Liver (tissue), 9 donors: ENCODE results near the gene KCNK13. TPM values are rescaled to one million over a fixed set of nuclear protein-coding genes. Genes with fewer than 3 reads are reported as not detected.

Source experiments
- DNase-seq: peaks from one replicate; pipeline ENCODE4 v3.0.0-alpha.2; 2017; ENCODE audit warnings: low spot score
- H3K27ac ChIP-seq, 2 donors: one replicate each; pipeline ENCODE4 v1.7.0; 2013; ENCODE audit warnings: inconsistent platforms in 2 of 2, low read length in 2 of 2, control low read depth in 1 of 2, low read depth in 1 of 2, mild to moderate bottlenecking in 1 of 2
- H3K27me3 ChIP-seq, 4 donors: one replicate each; pipeline versions ENCODE4 v1.6.1 to v1.7.0; 2013; ENCODE audit warnings: low read length in 3 of 4, inconsistent platforms in 1 of 4, mild to moderate bottlenecking in 1 of 4, moderate library complexity in 1 of 4; ENCODE audit not compliant: control insufficient read depth in 4 of 4, insufficient read depth in 4 of 4
- H3K36me3 ChIP-seq, 4 donors: one replicate each; pipeline versions ENCODE4 v1.6.1 to v1.7.0; 2013; ENCODE audit warnings: low read length in 3 of 4, mild to moderate bottlenecking in 3 of 4, low read depth in 1 of 4, moderate library complexity in 1 of 4; ENCODE audit not compliant: control insufficient read depth in 4 of 4, insufficient read depth in 3 of 4
- H3K4me1 ChIP-seq, 4 donors: one replicate each; pipeline versions ENCODE4 v1.6.1 to v1.7.0; 2013; ENCODE audit warnings: low read length in 3 of 4, mild to moderate bottlenecking in 3 of 4, moderate library complexity in 1 of 4; ENCODE audit not compliant: control insufficient read depth in 4 of 4, insufficient read depth in 4 of 4
- H3K4me3 ChIP-seq, 3 donors: one replicate each; pipeline versions ENCODE4 v1.6.1 to v1.7.0; 2013; ENCODE audit warnings: low read length in 3 of 3, control low read depth in 1 of 3, low read depth in 1 of 3, mild to moderate bottlenecking in 1 of 3
- H3K9ac ChIP-seq, 2 donors: one replicate each; pipeline ENCODE4 v1.7.0; 2013; ENCODE audit warnings: low read length in 2 of 2, mild to moderate bottlenecking in 2 of 2, moderate library complexity in 2 of 2, control low read depth in 1 of 2, low read depth in 1 of 2
- H3K9me3 ChIP-seq, 4 donors: one replicate each; pipeline versions ENCODE4 v1.6.1 to v1.7.0; 2013; ENCODE audit warnings: low read length in 3 of 4; ENCODE audit not compliant: control insufficient read depth in 4 of 4
- CTCF ChIP-seq: fragments of 150-350 bp; IDR thresholded peaks from 2 replicates; pipeline ENCODE4 v1.5.1; 2017; ENCODE audit warnings: improper control_type of control experiment, low read depth, low read length; ENCODE audit not compliant: missing input control
- EGR1 ChIP-seq, 2 donors: IDR thresholded peaks; 2 replicates each; pipeline ENCODE4 v1.6.1; 2016 to 2018; ENCODE audit warnings: antibody characterized with exemption in 2 of 2, low read depth in 2 of 2
- FOXA1 ChIP-seq: IDR thresholded peaks from 2 replicates; pipeline ENCODE4 v1.6.1; 2016; ENCODE audit warnings: antibody characterized with exemption
- FOXA2 ChIP-seq: IDR thresholded peaks from 2 replicates; pipeline ENCODE4 v1.6.1; 2016; ENCODE audit warnings: antibody characterized with exemption
- GABPA ChIP-seq, 2 donors: IDR thresholded peaks in 1 of 2; conservative IDR thresholded peaks in 1 of 2; 2 replicates each; pipeline ENCODE4 v1.6.1; 2016; ENCODE audit warnings: antibody characterized with exemption in 2 of 2, mild to moderate bottlenecking in 1 of 2, moderate library complexity in 1 of 2
- HNF4A ChIP-seq, 2 donors: conservative IDR thresholded peaks; 2 replicates each; pipeline ENCODE4 v1.6.1; 2016; ENCODE audit warnings: antibody characterized with exemption in 2 of 2, mild to moderate bottlenecking in 2 of 2
- HNF4G ChIP-seq: IDR thresholded peaks from 2 replicates; pipeline ENCODE4 v1.6.1; 2016; ENCODE audit warnings: antibody characterized with exemption
- JUND ChIP-seq, 2 donors: IDR thresholded peaks; 2 replicates each; pipeline ENCODE4 v1.6.1; 2016; ENCODE audit warnings: antibody characterized with exemption in 2 of 2
- NR2F2 ChIP-seq: IDR thresholded peaks from 2 replicates; pipeline ENCODE4 v1.6.1; 2016; ENCODE audit warnings: antibody characterized with exemption
- RAD21 ChIP-seq, 2 donors: IDR thresholded peaks; 2 replicates each; pipeline ENCODE4 v1.6.1; 2016; ENCODE audit warnings: antibody characterized with exemption in 2 of 2, mild to moderate bottlenecking in 2 of 2
- RXRA ChIP-seq, 2 donors: IDR thresholded peaks; 2 replicates each; pipeline ENCODE4 v1.6.1; 2017 to 2018; ENCODE audit warnings: antibody characterized with exemption in 2 of 2, mild to moderate bottlenecking in 1 of 2
- SP1 ChIP-seq: IDR thresholded peaks from 2 replicates; pipeline ENCODE4 v1.6.1; 2018; ENCODE audit warnings: antibody characterized with exemption, mild to moderate bottlenecking
- YY1 ChIP-seq: IDR thresholded peaks from 2 replicates; pipeline ENCODE4 v1.6.1; 2016; ENCODE audit warnings: antibody characterized with exemption, mild to moderate bottlenecking
- ZBTB33 ChIP-seq: IDR thresholded peaks from 2 replicates; pipeline ENCODE4 v1.6.1; 2016; ENCODE audit warnings: antibody characterized with exemption
- WGBS: extraction: QIAGEN DNeasy Blood & Tissue Kit; methylation state at CpG from one replicate; pipeline ENCODE4 v1.1.7; 2013; 5-methylcytosine and 5-hydroxymethylcytosine counted together
- polyA plus RNA-seq, 2 donors: library from polyadenylated mRNA; stranded (reverse) in 1 of 2; unstranded in 1 of 2; fragments of 200-250 nt in 1 of 2; fragments of >200 nt in 1 of 2; fragmentation: Nextera tagmentation in 1 of 2; extraction: Ambion mirVana in 1 of 2; gene quantifications; one replicate each; pipeline versions ENCODE4 v1.2.1 to v1.2.3, GENCODE V29; 2013 to 2015
- total RNA-seq, 2 donors: library from RNA; depleted of rRNA; stranded (reverse); fragments of >200 nt; gene quantifications; one replicate each; pipeline ENCODE4 v1.2.3, GENCODE V29; 2014
- TF ChIP-seq, protein P1 (sequence below): IDR thresholded peaks from 2 replicates; pipeline ENCODE4 v1.6.1; 2016; ENCODE audit warnings: antibody characterized with exemption
- TF ChIP-seq, protein P2 (sequence below): IDR thresholded peaks from 2 replicates; pipeline ENCODE4 v1.6.1; 2016; ENCODE audit warnings: antibody characterized with exemption, mild to moderate bottlenecking
- TF ChIP-seq, protein P3 (sequence below): IDR thresholded peaks from 2 replicates; pipeline ENCODE4 v1.6.1; 2016; ENCODE audit warnings: antibody characterized with exemption
- donor health status: healthy.
- donor health status: healthy.
- donor health status: healthy.
- donor health status: healthy.
- donor health status: healthy.

KCNK13 gene
- total and polyA plus RNA-seq, 4 donors: 0.25 to 0.61 (median 0.38) TPM; not detected in 1

DNA sequence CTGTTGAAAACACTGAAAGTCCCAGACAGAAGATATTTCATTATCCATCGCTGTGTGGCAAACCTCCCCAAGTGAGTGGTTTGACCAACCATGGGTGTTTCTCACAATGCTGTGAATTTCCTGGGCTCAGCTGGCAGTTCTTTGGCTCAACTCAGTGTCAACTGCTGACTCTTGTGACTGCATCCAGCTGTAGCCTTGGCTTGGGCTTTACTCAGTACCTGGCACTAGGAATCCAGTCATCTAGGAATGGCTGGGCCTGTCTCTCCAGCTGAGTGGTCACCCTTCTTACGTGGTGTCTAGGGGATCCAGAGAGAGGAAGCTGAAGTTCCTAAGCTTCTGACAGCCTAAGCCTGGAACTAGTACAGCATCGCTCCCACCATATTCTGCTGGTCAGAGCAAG lies 113.8 kb downstream of the KCNK13 start (continued):
- no peak for TF ChIP-seq FOXA2
- TF ChIP-seq EGR1 (IDR thresholded peaks at IDR 0.05; ENCODE audit: low read depth in 2 of 2): no peak
- no peak for TF ChIP-seq HNF4A (conservative IDR thresholded peaks at IDR 0.05)
- no peak for TF ChIP-seq RAD21 (IDR thresholded peaks at IDR 0.05)
- no peak for TF ChIP-seq JUND (IDR thresholded peaks at IDR 0.05)
- no peak for TF ChIP-seq SP1
- TF ChIP-seq, protein P1, sequence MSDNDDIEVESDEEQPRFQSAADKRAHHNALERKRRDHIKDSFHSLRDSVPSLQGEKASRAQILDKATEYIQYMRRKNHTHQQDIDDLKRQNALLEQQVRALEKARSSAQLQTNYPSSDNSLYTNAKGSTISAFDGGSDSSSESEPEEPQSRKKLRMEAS: no peak
- no peak for TF ChIP-seq GABPA (IDR thresholded peaks at IDR 0.05 in 1 of 2, conservative IDR thresholded peaks at IDR 0.05 in 1 of 2)
- TF ChIP-seq HNF4G: no peak
- TF ChIP-seq NR2F2: no peak

GRCh38 chr14:90177539-90178189 lies 115.9 kb downstream of the KCNK13 start:
- Histone ChIP-seq H3K4me1 (no peaks in the 10 kb centered on the region), H3K36me3 (no peaks in the 10 kb centered on the region)

More at GRCh38 chr14:90177539-90178189, 115.9 kb downstream of the KCNK13 start:
- TF ChIP-seq ZBTB33 (no peak), EGR1 (IDR thresholded peaks at IDR 0.05; ENCODE audit: low read depth in 2 of 2) (no peak), RXRA (IDR thresholded peaks at IDR 0.05) (no peak), NR2F2 (no peak), CTCF (no peak), HNF4A (conservative IDR thresholded peaks at IDR 0.05) (no peak), YY1 (no peak), SP1 (no peak), GABPA (IDR thresholded peaks at IDR 0.05 in 1 of 2, conservative IDR thresholded peaks at IDR 0.05 in 1 of 2) (no peak), HNF4G (no peak), FOXA1 (no peak), FOXA2 (no peak)
- TF ChIP-seq, protein P2, sequence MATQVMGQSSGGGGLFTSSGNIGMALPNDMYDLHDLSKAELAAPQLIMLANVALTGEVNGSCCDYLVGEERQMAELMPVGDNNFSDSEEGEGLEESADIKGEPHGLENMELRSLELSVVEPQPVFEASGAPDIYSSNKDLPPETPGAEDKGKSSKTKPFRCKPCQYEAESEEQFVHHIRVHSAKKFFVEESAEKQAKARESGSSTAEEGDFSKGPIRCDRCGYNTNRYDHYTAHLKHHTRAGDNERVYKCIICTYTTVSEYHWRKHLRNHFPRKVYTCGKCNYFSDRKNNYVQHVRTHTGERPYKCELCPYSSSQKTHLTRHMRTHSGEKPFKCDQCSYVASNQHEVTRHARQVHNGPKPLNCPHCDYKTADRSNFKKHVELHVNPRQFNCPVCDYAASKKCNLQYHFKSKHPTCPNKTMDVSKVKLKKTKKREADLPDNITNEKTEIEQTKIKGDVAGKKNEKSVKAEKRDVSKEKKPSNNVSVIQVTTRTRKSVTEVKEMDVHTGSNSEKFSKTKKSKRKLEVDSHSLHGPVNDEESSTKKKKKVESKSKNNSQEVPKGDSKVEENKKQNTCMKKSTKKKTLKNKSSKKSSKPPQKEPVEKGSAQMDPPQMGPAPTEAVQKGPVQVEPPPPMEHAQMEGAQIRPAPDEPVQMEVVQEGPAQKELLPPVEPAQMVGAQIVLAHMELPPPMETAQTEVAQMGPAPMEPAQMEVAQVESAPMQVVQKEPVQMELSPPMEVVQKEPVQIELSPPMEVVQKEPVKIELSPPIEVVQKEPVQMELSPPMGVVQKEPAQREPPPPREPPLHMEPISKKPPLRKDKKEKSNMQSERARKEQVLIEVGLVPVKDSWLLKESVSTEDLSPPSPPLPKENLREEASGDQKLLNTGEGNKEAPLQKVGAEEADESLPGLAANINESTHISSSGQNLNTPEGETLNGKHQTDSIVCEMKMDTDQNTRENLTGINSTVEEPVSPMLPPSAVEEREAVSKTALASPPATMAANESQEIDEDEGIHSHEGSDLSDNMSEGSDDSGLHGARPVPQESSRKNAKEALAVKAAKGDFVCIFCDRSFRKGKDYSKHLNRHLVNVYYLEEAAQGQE: no peak
- TF ChIP-seq, protein P3, sequence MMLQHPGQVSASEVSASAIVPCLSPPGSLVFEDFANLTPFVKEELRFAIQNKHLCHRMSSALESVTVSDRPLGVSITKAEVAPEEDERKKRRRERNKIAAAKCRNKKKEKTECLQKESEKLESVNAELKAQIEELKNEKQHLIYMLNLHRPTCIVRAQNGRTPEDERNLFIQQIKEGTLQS: no peak
- TF ChIP-seq, protein P1: no peak
- WGBS: 83% methylated on average over 3 of the region's 3 CpGs
- H3K27ac ChIP-seq: no peak overlapping the region
- no peak overlapping the region for H3K9ac ChIP-seq
- H3K27me3 ChIP-seq: no peaks in the 10 kb centered on the region
- no peak for DNase-seq
- no peaks in the 10 kb centered on the region for H3K9me3 ChIP-seq
- H3K4me3 ChIP-seq: no peak overlapping the region
